GM19351 (cell line): ENCODE measurements around the gene VCP.
"Not testable (repeated sequence)": the region's sequence is repeated elsewhere in the genome, so short reads cannot be mapped to it uniquely, and the experiment has no call there.

ENCODE experiments used
- ATAC-seq: cut with Tn5 transposase; IDR thresholded peaks from one replicate; pipeline ENCODE4 v1.9.1; 2021; ENCODE audit warnings: mild to moderate bottlenecking, moderate library complexity; ENCODE audit not compliant: unreplicated experiment

Gene VCP

GRCh38 chr9:35026671-35027070 lies 45.8 kb downstream of the VCP start:
- no peak for ATAC-seq

DNA sequence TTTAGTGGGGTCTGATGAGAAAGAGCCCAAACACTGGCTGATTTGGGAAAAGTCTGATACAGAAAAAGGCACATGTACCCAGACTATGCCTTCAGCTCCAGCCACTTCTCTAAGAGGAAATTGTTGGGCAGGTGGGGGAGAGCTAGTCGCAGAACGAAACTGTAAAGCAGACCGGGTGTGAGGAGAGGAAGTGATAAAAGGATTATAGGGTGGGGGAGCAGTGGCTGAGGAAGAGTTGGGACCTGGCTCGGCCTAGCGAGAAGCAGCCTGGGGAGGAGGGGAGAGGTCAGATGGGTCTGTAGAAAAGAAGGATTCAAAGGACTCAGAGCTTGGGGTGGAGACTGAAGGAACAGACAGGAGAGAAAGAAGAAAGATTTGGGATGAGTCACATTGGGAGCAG lies 49.0 kb downstream of the VCP start:
- ATAC-seq, result not testable (repeated sequence)

DNA sequence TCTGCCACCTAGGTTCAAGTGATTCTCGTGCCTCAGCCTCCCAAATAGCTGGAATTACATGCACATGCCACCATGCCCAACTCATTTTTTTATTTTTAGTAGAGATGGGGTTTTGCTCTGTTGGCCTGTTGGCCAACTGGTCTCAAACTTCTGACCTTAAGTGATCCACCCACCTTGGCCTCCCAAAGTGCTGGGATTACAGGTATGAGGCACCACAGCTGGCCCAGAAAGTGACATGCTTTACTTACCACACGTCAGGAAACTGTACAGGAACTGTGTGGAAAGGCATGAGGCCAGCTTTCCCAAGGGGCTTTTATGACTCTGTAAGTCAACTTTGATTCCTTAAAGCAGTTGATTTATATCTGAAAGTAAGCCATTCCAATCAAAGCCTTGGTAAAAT lies 57.9 kb downstream of the VCP start:
- no peak for ATAC-seq

DNA sequence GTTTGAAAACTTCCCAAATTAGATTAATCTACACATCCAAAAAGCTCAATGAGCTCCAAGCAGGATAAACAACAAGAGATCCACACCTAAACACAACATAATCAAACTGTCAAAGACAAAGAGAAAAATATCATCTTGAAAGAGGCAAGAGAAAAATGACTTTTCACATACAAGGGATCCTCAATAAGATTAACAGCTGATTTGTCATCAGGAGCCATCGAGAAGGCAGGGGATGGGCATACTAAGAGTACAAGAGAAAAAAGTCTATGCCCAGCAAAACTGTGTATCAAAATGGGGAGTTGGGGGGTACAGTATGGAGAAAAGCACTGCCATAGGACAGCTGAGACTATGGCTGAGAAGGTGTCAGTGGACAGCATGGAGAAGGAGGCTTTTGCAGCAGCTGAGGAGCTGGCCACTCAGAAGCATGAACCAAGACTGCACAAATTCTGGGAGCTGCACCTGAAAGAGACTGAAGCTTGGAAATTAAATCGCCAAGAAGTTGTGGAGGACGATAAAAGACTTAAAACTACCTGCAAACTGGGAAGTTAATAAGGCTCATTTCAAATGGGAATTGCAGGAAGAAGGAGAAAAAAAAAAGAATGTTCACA lies 62.0 kb downstream of the VCP start:
- no peak for ATAC-seq
